ENCODE measurements around the gene DTNA.

GRCh38 chr18:34890486-34891085 is 180.5 kb downstream of the DTNA start:
- no peak for TF ChIP-seq EP300 (IDR thresholded peaks at IDR 0.05)
- TF ChIP-seq CTCF (IDR thresholded peaks at IDR 0.05): no peak
- TF ChIP-seq POLR2A (IDR thresholded peaks at IDR 0.05): no peak

All from gastroesophageal sphincter (tissue), 3 donors.